CD4-positive, alpha-beta T cell treated with Interleukin-4 for 4 hours (primary cell): ENCODE data around the gene KRT5.

ENCODE experiments used
- DNase-seq: peaks from one replicate; pipeline ENCODE4 v3.0.0-alpha.2; 2020

KRT5 gene

DNA sequence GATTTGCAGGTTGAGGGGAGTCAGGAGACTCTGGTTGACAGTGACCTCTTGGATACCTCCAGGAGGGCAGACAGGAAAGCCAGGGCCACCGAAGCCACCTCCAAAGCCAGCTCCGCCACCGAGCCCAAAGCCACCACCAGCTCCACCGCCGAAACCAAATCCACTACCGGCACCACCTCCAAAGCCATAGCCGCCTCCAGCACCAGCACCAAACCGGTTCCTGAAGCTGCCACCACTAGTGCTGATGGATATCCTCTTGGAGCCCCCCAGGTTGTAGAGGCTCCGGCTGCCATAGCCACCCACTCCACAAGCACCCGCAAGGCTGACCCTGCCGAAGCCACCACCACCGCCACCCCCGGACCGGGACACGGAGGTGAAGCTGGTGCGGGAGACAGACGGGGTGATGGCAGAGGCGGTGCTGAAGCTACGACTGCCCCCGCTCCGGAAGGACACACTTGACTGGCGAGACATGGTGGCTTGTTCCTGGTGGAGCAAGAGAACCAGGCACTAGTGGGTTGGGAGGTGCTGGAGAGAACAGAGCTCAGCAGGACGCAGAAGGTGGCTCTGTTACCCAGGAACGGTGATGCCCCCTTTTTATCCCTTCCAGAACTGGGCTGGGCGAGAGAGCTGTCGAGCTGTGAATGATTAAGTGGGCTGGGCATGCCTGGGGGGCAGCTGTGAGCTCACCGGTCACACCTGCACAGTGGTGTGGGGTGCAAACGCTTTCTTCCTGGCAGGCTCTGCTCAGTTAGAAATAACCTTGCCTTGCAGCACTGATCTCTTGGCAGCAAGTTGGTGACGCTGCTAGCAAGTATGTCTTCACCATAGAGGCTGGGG lies at the start of gene KRT5:
TSS of gene KRT5 (minus strand) at position 569 of the 837 bp plus-strand sequence. CDS start at position 471, 98 bp downstream.
- DNase-seq = no peak

DNA sequence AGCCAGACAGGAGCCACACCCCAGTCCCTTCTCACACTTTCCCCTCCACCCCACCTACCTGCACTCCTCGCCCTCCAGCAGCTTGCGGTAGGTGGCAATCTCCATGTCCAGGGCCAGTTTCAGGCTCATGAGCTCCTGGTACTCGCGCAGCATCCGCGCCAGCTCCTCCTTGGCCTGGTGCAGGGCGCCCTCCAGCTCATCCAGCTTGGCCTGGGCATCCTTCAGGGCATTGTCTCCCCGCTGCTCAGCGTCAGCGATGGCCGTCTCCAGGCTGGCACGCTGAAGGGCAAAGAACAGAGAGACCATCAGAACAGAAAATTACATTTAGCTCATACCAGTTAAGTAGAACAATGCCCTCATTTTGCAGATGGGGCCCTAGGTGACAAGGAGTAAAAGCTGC lies 47.9 kb upstream of the KRT5 start:
- no peak for DNase-seq

DNA sequence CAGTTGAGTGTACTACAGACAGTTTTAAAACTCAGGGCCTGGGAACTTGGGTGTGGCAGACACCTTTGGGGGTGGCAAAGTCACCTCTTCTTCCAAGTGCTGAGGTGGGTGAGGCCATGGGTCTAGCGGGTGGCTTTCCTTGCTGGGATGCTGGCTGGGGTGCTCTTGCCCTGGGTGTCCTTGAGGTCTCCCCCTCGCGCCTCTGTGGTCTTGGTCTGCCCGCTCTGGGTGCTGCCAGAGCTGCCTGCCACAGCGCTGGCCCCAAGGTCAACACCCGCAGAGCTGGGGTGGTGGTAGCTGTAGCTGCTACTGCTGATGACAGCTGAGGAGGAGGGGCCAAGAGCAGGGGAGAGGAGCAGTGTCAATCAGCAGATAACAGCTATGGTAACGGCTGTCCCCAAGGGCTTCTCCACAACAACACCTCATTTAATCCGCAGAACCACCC lies 46.7 kb upstream of the KRT5 start:
- peak; percentile 84 for DNase-seq

GRCh38 chr12:52564582-52564981 lies 44.4 kb upstream of the KRT5 start:
- DNase-seq = no peak

DNA sequence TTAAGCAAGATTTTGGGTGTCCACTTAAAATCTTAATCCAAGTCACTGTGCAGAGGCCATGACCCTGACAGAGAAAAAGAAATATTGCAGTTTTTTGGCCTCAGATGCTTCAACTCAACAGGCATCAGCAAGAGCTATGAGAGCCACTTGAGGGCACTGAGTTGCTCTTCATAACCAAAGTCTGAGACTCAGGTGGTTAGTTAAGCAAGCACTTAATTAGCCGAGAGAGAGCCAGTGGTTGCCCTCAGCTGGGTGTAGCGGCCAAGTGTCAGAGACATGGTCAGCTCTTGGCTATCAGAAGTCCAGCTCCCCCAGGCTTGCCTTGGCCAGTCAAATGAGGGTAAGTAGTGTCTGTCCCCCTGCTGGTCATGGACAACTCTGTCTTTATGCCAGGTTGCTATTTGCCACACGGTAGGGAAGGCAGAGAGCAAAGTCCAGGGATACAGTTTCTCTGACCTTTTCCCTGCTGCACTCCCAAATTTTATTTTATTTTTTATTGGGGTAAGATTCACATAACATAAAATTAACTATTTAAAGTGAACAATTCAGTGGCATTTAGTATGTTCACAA lies 41.8 kb upstream of the KRT5 start:
- no peak for DNase-seq

DNA sequence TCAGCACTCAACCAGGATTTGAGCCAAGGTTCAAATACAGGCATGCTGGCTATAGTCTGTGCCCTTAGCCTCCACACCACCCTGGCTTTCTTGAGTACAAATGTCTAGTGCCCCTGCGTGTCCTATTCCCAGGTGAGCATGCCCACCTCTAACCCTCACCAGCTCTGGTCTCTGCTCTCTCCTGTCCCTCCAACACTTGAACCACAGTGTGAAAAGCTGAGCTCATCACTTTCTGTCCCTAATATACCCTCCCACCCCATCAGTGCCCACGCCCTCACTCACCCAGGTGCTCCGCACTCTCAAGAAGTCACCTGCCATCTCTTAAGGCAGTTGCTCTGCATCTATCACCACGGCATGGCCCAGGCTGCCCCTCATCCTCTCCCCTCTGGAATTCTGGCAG lies 39.8 kb upstream of the KRT5 start:
- no peak for DNase-seq

DNA sequence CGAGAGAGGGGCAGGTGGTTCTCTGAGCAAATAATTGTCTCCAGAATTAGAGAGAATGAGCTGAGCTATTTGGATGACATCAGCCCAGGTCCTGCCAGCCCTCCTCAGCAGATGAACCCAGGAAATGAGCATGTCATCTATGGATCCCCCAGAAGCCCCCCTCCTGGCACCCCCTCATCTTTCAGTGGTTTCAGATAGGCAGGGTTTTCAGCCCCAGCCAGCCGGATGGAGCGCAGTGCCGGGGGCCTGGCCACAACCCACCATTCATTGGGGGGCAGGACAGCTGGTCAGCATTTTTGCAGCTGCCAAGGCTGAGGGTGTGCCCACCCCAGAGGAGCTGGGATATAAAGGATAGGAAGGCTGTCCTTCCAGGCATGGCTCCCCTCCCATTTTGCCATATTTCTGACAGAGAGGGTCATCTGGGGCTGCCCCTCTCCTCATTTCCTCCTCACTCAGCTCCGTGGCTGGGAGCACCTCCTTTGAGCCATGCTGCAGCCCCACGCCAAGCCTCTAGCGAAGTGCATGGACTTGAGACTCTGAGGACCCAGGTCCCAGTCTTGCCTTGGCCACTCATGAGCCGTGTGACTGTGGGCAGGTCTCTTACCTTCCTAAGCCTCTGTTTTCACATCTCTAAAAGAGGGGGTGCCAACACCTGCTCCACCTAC lies 38.7 kb upstream of the KRT5 start:
- peak; percentile 4 for DNase-seq

GRCh38 chr12:52557476-52557875 lies 37.3 kb upstream of the KRT5 start:
- DNase-seq = peak; percentile 22

GRCh38 chr12:52555577-52555976 lies 35.4 kb upstream of the KRT5 start:
- DNase-seq = peak; percentile 36

GRCh38 chr12:52552681-52553195 lies 32.5 kb upstream of the KRT5 start, which contains the start of gene KRT71:
KRT71 (minus strand) TSS chr12:52553145; CDS start chr12:52553077, 68 bp downstream.
- no peak for DNase-seq

DNA sequence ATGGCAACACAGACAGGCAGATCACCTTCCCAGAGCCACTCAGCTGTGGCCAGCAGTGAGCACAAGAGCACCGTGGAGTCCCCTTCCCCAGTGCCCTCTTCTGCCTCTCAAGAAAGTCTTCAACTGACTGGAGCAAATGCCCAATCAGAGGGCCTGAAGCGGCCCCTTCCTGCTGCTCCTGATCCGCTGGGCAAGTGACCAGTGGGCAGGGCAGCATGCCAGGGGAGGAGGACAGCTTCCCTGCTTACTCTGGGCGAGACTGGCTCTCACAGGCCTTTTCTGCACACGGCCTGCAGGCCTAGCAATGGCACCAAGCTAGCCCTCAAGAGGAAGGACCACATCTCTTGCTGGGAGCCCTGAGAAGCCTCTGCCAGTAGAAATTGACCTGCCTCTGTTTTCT lies 31.9 kb upstream of the KRT5 start:
- DNase-seq = no peak

GRCh38 chr12:52551216-52551865 lies 31.1 kb upstream of the KRT5 start:
- DNase-seq = no peak

DNA sequence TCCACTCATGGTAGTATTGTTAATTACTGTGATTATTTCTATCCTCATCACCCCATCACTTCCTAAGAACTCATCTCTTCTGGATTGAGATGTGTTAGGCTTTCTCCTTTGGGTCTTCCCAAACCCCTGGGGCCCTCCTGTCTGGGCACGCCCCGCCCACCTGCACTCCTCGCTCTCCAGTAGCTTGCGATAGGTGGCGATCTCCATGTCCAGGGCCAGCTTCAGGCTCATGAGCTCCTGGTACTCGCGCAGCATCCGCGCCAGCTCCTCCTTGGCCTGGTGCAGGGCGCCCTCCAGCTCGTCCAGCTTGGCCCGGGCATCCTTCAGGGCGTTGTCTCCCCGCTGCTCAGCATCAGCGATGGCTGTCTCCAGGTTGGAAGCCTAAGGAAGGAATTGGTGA lies 25.9 kb upstream of the KRT5 start:
- DNase-seq = no peak

DNA sequence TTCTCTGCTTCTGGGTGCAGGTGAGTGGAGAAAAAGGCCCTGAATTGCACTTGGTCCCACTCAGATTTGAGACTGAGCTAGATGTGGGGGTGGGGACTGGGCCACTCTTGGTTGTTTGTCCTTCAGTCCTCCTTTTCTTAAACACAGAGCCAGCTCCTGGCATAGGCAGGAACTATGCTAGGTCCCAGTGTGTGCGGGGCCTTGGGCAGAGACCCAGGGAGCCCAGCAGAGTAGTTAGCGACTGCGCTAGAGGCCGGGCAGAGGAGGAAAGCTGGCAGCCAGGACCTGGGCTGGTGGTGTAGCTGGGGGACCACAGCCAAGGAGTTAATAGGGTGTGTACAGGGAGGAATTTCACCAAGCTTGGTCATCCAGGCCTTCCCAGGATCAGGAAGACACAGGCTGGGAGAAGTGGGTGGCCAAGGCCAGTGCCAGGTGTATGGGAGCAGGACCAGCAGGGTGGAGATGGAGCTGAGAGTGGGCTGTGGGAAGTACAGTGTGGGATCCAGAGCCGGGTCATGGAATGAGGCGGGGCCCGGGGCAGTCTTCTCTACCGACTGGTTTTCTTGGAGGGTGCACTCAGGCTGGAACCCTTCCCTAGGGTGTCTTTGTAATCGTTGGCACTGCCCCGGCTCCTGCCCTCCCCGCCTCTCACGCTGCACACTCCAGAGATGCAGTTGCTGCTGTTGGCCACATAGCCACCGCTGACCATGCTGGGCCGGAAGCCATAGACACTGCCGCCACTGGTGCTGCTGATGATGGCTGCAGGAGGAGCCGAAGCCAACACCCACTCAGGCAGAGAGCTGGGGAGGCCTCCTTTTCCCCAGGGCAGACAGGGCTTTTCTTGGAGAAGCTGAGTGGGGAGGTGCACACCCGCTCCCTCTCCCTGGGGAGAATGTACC lies 24.0 kb upstream of the KRT5 start:
- no peak for DNase-seq

GRCh38 chr12:52542785-52543318 lies 22.7 kb upstream of the KRT5 start:
- no peak for DNase-seq

GRCh38 chr12:52542157-52542556 lies 22.0 kb upstream of the KRT5 start:
- DNase-seq = no peak

GRCh38 chr12:52541709-52542108 lies 21.5 kb upstream of the KRT5 start:
- no peak for DNase-seq

- DNase-seq = no peak
These were observed 20.3 kb upstream of the KRT5 start for GRCh38 chr12:52540531-52540930.

- DNase-seq = no peak
These were observed 19.6 kb upstream of the KRT5 start for GRCh38 chr12:52539821-52540173.

DNA sequence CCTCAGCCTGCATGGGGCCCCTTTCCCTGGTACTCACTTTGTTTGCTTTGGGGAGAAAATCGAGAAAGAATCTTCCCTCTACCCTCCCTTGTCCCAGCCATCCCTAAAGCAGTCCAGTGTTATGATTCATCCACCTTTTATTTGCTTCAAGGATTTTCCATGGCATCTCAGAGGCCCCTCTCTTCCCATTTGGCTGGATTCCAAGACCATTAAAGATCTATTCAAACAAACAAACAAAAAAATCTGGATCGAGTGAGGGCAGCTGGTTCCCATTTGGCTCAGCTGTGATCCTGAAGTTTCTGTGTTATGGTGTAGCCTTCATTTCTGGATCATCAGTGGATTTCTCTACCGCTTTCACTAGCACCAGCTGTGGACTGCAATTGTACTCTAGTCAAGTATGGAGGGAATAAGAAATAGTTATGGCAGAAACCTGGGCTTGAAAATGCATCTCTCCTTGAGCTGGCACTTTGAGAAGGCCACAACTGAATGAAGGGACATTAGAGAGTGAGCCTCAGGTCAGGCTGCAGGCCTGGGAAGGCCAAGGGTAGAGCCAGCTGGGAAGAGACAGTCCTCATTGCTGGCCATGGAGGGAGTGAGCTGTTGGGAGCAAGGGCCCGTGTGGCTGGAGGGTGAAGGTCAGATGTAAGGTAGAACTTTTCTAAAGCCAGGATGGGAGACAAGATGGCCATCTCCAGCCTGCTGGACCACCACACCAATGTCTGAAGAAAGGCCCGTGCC lies 19.1 kb upstream of the KRT5 start:
- no peak for DNase-seq

GRCh38 chr12:52537101-52537500 lies 16.9 kb upstream of the KRT5 start:
- no peak for DNase-seq
